HG03064 (cell line): ENCODE data around the gene NRCAM.

Source experiments
- ATAC-seq: cut with Tn5 transposase; IDR thresholded peaks from one replicate; pipeline ENCODE4 v1.9.1; 2021; ENCODE audit warnings: low read depth; ENCODE audit not compliant: unreplicated experiment

NRCAM gene

GRCh38 chr7:108460964-108461363 is 4.7 kb upstream of the NRCAM start:
- no peak for ATAC-seq

- ATAC-seq: no peak
Measured at GRCh38 chr7:108459922-108460551, 3.8 kb upstream of the NRCAM start.

GRCh38 chr7:108457871-108458270 is 1.6 kb upstream of the NRCAM start:
- no peak for ATAC-seq

DNA sequence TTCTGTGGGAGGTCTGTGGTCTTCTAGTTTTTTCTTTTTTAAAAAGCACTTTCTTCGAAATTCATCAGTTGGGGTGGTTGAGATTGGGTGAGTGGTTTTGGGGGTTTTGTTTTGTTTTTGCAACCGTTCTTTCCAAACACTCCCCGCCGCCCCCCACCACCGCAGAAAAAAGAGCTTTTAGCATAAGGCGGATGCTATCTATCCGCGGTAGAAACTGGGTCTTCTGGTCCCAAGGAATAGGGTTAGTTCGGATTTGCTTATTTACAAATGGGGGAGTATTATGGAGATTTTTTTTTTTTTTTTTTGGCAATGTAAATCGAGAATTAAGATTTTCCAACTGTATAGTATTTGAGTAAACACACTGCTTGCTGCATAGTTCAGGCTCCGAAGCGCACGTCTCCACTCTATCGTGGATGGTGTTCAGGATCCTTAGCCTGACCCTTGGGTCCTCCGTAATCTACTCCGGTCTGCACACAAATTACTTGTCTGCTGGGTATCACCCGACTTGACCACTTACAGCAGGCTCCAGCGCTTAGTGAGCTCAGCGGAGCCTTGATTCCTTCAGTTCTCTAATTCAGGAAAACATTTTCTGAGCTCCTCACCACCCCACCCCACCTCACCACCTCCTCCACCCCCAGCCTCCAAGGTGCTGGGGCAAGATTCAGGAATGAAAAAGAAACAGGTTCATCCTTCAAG is 757 bp upstream of the NRCAM start:
- no peak for ATAC-seq

- ATAC-seq: no peak
Measured at GRCh38 chr7:108455551-108455997, 662 bp downstream of the NRCAM start.

GRCh38 chr7:108454674-108455550 is 1.3 kb downstream of the NRCAM start:
- no peak for ATAC-seq

DNA sequence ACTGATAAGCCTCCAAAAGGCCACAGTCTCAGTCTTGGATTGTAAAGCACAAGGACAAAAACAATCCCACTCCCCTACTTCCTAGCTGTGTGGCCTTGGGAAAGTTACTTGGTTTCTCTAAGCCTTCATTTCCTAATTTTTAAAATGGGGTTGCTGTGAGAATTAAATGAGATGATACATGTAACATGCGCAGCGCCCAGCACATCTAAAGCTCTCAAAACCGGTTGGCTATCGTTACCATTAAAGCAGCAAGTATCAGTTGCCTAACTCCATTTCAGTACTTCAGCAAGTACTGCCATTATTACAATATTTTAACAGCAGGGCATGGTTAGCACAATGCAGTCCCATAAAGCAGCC is 1.9 kb downstream of the NRCAM start:
- ATAC-seq: no peak

DNA sequence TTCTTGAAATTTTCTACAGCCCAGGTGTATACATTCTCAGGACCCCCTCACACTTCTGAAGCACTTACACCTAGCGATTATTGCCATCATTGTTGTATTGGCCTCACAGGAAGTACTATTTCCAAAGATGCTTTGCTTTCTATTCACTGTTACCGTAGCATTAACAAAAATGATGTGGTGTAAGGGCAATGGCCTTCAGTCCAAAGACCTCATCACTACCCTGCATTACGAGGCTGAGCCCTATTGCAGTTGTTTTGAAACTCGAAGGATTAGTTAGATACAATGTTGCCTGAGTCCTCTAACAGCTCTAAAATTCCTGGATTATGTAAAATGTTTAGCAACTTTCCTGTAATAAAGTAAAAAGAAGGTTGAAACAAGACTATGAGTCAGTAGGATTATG is 2.9 kb downstream of the NRCAM start:
- no peak for ATAC-seq

GRCh38 chr7:108452707-108453106 is 3.5 kb downstream of the NRCAM start:
- no peak for ATAC-seq

- ATAC-seq: no peak
Measured at GRCh38 chr7:108451296-108451848, 4.9 kb downstream of the NRCAM start.

- no peak for ATAC-seq
Measured at GRCh38 chr7:108450160-108450559, 6.1 kb downstream of the NRCAM start.

GRCh38 chr7:108449521-108449920 is 6.7 kb downstream of the NRCAM start:
- no peak for ATAC-seq

DNA sequence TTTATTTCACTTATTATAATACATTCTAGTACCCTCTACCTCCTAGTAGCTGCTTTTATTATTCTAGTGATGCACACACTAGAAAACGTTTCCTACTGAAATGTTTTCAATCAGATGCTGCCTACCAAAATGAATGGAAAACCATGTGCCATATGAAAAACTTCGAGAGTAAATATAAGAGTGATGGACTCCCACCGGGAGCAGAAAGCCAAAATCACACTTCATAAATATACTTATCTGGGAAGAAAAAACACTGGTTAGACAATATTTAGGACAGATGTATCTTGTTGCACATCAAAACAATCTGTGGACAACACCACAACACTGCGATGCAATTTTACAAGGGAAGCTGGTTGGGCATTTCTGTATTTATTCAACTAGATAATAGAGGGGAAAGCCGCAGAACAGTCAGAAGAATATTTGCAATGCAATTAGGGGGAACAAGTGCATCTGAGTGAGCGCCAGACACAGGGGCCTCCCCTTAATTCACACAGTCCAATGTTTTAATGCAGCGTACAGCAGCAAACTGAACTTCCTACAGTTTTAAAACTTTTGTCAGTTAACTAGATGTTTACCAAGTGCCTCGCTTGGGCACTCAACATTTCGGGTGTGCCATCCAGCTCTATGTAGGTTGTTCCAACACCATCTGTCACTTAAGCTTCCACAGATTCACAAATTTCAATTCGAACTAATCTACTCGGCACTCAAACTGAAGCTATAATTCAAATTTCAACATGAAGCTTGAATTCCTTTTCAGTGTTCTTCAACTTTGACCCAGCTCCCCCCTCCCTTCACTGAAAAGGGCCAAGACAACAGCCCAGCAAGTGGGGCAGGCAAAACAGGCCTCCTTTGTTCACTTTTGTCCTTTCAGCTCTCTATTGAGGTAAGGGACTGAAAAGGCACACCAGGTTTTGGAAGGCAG is 7.4 kb downstream of the NRCAM start:
- no peak for ATAC-seq

DNA sequence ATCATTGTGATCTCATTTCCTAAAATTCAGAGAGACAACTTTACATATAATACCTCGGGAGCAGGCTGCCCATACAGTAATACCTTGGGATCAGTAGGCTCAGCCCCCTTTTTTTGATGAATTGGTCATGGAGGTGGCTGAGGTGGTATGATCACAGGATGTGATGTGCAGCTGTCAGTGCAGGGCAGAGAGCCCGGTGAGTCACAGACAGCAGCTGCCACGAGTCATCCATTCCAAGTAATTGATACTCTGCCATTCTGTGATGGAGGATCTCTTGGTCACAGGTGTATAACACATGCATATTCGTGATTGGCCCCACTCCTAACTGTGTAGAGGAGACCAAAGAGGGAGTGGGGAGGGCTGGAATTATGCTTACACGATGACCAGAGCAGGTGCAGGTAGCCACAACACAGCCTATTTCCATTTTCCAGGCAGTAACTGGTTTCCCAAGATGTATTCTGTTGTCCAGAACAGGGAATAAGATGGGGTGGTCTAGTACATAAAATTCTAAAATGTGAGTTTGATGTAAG is 14.1 kb downstream of the NRCAM start:
- ATAC-seq: no peak

DNA sequence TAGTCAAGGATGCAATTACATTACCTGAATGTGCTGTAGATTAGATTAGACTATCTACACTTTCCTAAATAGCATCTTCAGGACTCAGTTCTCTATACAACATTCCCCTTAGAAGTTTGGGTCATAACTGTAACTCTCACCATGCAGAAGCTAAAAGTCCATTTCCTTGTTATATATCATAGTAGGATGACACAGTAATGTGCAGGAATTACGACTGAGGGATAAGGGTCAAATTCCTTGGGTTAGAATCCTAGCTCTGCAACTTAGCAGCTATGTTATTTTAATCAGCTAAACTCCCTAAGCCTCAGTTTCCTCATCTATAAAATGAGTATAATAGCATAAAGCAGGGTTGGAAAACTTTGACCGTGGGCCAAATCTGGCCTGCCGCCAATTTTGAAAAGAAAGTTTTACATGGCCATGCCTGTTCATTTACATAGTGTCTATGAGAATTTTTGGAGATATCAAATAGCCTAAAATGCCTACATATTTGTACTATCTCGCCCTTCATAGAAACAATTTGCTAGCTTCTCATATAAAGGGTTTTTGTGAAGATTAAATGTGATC is 14.8 kb downstream of the NRCAM start:
- ATAC-seq: no peak

DNA sequence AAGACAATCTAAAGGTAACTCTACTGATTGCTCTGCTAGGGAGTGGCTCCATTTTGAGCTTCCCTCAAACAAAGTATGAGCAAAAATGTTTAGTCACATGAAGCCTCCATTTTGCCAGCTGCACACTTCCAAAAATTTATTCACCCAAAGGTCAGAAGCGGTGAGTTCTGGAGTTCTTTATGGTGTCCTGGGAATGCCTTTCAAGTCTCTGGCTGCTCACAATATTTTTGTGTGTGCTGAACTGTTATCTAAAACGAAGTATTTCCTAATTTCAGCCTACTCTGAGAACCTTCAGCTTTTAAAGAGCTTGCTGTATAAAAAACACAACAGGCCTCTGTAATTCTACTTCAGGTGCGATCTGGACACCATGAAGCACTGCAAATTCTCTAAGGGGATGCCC is 15.6 kb downstream of the NRCAM start:
- no peak for ATAC-seq

DNA sequence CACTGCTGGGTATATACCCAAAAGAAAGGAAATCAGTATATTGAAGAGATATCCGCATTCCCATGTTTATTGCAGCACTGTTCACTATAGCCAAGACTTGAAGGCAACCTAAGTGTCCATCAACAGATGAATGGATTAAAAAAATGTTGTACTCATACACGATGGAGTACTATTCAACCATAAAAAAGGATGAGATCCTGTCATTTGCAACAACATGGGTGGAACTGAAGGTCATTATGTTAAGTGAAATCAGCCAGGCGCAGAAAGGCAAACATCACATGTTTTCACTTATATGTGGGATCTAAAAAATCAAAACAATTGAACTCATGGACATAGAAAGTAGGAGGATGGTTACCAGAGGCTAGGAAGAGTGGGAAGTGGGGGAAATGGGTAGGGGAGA is 19.3 kb downstream of the NRCAM start:
- ATAC-seq: no peak

- no peak for ATAC-seq
Measured at GRCh38 chr7:108434010-108434409, 22.2 kb downstream of the NRCAM start.

DNA sequence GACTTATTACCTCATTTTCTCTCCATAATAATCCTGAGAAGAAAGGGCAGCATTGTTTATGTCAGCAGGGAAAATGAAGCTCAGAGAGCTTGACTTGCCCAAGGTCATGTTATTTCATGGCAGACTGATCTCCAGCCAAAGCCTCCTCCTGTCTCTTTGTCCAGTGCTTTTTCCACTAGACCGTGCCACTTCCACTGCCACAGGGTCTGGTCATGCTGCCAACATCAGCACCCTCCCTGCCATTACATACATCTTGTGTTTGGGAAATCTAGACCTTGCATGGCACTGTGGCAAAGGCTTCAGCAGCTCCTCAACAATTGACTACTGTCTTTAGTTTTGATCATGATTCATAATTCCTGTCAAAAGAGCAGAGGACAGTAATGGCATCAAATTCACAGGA is 25.1 kb downstream of the NRCAM start:
- ATAC-seq: no peak

DNA sequence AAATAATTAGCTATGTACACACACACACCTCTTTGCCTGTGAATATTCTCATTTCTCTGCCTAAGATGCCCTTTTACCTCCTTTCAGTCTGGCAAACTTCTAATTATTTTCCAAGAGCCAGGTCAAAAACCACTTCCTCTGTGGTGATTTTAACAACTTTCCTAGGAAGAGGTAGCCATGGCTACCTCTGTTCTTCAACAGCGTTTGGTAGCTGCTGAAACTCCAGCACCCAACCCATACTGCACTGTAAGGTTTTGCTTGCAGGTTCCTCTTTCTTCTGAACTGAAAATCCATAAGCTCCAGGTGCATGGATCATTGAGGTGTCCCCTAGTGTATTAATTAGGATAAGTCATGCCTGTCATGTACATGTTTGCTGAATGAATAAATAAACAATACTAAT is 25.6 kb downstream of the NRCAM start:
- no peak for ATAC-seq
